Gastrocnemius medialis (tissue), 4 donors: ENCODE results near the gene IL5. TPM values are rescaled to one million over a fixed set of nuclear protein-coding genes. Genes with fewer than 3 reads are reported as not detected.

Experiments used
- ATAC-seq, 2 donors: fragments of 150-250 bp; one replicate each; pipeline ENCODE4 v1.9.1; 2016
- DNase-seq, 2 donors: peaks; one replicate each; pipeline ENCODE4 v3.0.0-alpha.2; 2019
- H3K27ac ChIP-seq, 4 donors: fragments of 200-600 bp; sonication (generic); 1 replicate in 1 of 4; 2 replicates in 3 of 4; pipeline ENCODE4 v1.5.1; 2016 to 2018; ENCODE audit warnings: mild to moderate bottlenecking in 2 of 4, moderate library complexity in 1 of 4
- H3K27me3 ChIP-seq, 3 donors: fragments of 200-600 bp; sonication (generic) in 2 of 3; 1 replicate in 1 of 3; 2 replicates in 2 of 3; pipeline versions ENCODE4 v1.5.1 to v1.6.0; 2016 to 2019; ENCODE audit warnings: mild to moderate bottlenecking in 1 of 3, moderate library complexity in 1 of 3
- H3K36me3 ChIP-seq, 2 donors: fragments of 200-600 bp; sonication (generic) in 1 of 2; one replicate each; pipeline ENCODE4 v1.5.1; 2017 to 2018
- H3K4me1 ChIP-seq, 2 donors: fragments of 200-600 bp; sonication (generic) in 1 of 2; one replicate each; pipeline ENCODE4 v1.5.1; 2016 to 2017; ENCODE audit warnings: mild to moderate bottlenecking in 2 of 2
- H3K4me3 ChIP-seq, 4 donors: fragments of 200-600 bp; sonication (generic) in 3 of 4; 1 replicate in 1 of 4; 2 replicates in 3 of 4; pipeline ENCODE4 v1.5.1; 2016 to 2019; ENCODE audit warnings: mild to moderate bottlenecking in 2 of 4
- H3K9me3 ChIP-seq, 3 donors: fragments of 200-600 bp; sonication (generic) in 2 of 3; 1 replicate in 1 of 3; 2 replicates in 2 of 3; pipeline ENCODE4 v1.5.1; 2016 to 2019
- POLR2A ChIP-seq, 2 donors: fragments of 450-650 bp; IDR thresholded peaks; one replicate each; pipeline ENCODE4 v1.6.1; 2017; ENCODE audit warnings: antibody characterized with exemption in 2 of 2, mild to moderate bottlenecking in 2 of 2, moderate library complexity in 2 of 2
- in situ Hi-C, 4 donors: fragments of 200-750 bp; cut with MboI; loops; one replicate each; pipeline versions ENCODE4 v1.15.0 to v1.8.0; 2017; ENCODE audit warnings: low sequenced_read_pairs in 4 of 4
- intact Hi-C: fragments of 100-400 bp; cut with DNase I; formaldehyde crosslinking; loops from one replicate; pipeline ENCODE4 v1.15.1; 2023; ENCODE audit warnings: low total_unique reads
- total RNA-seq, 4 donors: library from RNA; depleted of rRNA; stranded (reverse); fragments of >200 nt; gene quantifications; one replicate each; pipeline versions ENCODE4 v1.1.0 to v1.2.3, GENCODE V29; 2016
- TF ChIP-seq, protein P1 (sequence below), 5 experiments: fragments of 450-650 bp in 3 of 5; fragments of 200-600 bp in 2 of 5; sonication (generic) in 2 of 5; IDR thresholded peaks in 4 of 5; conservative IDR thresholded peaks in 1 of 5; 1 replicate in 4 of 5; 2 replicates in 1 of 5; pipeline ENCODE4 v1.5.1; 2016 to 2019; ENCODE audit warnings: antibody characterized with exemption in 5 of 5, mild to moderate bottlenecking in 3 of 5, moderate library complexity in 3 of 5

IL5 gene
- total RNA-seq, 4 donors from 2014 or later: not detected

DNA sequence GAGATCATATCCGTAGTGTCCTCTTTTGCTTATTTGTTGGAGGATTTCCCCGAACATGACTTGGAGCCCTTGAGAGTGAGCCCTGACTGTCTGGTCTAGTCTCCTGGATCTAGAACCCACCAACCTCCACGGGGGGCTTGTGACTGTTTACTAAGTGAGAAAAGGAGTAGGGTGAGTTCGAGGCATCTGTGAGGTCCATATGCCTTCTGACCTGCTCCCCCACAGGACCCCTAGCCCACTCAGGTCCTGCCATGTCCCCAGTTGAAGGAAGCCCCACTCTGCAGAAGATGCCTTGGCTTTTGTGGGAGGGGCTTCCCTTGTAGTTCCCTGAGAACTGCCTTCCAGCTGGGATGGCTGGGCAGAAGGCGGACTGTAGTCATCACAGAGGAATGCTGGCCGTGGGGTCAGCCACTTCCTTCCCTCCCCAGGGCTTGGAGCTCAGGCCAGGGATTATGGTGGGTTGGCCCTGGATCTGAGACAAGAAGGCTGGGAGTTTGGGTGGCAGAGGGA is 45.8 kb downstream of the IL5 start:
- H3K9me3 ChIP-seq: no peaks in the 10 kb centered on the region
- peaks cover 29 to 30% of the 10 kb centered on the region in 2 donors for H3K4me1 ChIP-seq
- H3K27ac ChIP-seq: peak overlapping the region; percentile 77 to 84 (median 81)
- intact Hi-C loops: loop anchor here (1.0 to 10.0 kb wide), 2 partner anchors 110 to 863 kb away; partner anchors contain the start of gene RAPGEF6
- DNase-seq: peak in 1 of 2 donors; percentile 53
- TF ChIP-seq, protein P1, sequence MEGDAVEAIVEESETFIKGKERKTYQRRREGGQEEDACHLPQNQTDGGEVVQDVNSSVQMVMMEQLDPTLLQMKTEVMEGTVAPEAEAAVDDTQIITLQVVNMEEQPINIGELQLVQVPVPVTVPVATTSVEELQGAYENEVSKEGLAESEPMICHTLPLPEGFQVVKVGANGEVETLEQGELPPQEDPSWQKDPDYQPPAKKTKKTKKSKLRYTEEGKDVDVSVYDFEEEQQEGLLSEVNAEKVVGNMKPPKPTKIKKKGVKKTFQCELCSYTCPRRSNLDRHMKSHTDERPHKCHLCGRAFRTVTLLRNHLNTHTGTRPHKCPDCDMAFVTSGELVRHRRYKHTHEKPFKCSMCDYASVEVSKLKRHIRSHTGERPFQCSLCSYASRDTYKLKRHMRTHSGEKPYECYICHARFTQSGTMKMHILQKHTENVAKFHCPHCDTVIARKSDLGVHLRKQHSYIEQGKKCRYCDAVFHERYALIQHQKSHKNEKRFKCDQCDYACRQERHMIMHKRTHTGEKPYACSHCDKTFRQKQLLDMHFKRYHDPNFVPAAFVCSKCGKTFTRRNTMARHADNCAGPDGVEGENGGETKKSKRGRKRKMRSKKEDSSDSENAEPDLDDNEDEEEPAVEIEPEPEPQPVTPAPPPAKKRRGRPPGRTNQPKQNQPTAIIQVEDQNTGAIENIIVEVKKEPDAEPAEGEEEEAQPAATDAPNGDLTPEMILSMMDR (IDR thresholded peaks at IDR 0.05 in 4 of 5, conservative IDR thresholded peaks at IDR 0.05 in 1 of 5): no peak
- TF ChIP-seq POLR2A (IDR thresholded peaks at IDR 0.05): no peak
- no peaks in the 10 kb centered on the region for H3K27me3 ChIP-seq
- peak; percentile 10 to 17 for ATAC-seq
- peak overlapping the region; percentile 60 to 74 (median 66) for H3K4me3 ChIP-seq
- H3K36me3 ChIP-seq: no peaks in the 10 kb centered on the region
- in situ Hi-C loops: loop anchor here in 2 of 4 donors (5.0 to 10.0 kb wide), 3 partner anchors 73 to 223 kb away; no protein-coding TSS in a partner anchor

DNA sequence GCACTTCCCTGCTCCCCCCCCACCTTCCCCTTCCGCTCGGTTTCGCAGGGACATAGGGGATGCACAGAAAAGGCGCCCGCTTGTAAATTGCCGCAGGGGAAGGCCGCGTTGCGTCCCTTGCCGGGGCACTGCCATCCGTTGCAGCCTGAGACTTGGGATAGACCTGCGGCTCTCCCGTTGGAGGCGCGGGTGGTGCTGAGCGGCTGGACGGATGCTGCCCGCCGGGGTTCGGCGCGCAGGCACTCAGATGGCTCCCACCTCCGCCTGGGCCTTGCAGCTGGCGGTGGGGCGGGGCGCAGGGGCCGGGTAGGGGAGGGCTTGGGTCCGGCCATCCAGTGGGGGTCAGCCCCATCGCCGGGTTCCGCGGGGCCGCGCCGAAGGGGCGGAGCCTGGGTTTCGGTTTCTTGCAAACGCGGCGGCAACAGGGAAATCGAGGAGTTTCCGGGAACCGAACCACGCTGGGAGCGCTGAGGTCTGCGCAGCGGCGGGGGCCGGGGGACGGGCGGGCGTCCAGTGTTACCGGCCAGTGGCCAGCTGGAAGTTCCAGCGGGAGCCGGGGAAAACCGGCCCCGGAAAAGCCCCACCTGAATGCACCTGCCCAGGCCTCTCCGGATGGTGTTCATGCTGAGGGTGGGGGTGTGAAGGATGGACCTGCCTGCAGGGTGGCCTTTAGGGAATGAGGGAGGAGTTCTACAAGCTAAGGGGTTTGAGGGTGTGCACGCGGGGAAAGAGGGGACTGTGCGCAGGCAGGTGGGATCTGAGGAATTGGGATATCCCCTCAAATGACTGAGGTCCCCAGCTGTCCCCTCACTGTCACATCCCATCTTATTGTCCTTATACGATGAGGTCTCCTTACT is 46.5 kb downstream of the IL5 start:
- peak in 1 of 2 donors; percentile 25 for TF ChIP-seq POLR2A (IDR thresholded peaks at IDR 0.05)
- TF ChIP-seq, protein P1 (IDR thresholded peaks at IDR 0.05 in 4 of 5, conservative IDR thresholded peaks at IDR 0.05 in 1 of 5): no peak
- H3K27ac ChIP-seq: peak overlapping the region; percentile 77 to 84 (median 81)
- H3K4me3 ChIP-seq: peak overlapping the region; percentile 60 to 74 (median 66)
- H3K36me3 ChIP-seq: no peaks in the 10 kb centered on the region
- intact Hi-C loops (loop anchor here (1.0 to 10.0 kb wide), 2 partner anchors 110 to 862 kb away; partner anchors contain the start of gene RAPGEF6), in situ Hi-C loops (loop anchor here in 2 of 4 donors (5.0 to 10.0 kb wide), 3 partner anchors 72 to 222 kb away; no protein-coding TSS in a partner anchor)
- H3K4me1 ChIP-seq: peaks cover 29 to 30% of the 10 kb centered on the region in 2 donors
- DNase-seq (peak; percentile 58 to 77), ATAC-seq (peak; percentile 8 to 18)
- no peaks in the 10 kb centered on the region for H3K27me3 ChIP-seq
- no peaks in the 10 kb centered on the region for H3K9me3 ChIP-seq

DNA sequence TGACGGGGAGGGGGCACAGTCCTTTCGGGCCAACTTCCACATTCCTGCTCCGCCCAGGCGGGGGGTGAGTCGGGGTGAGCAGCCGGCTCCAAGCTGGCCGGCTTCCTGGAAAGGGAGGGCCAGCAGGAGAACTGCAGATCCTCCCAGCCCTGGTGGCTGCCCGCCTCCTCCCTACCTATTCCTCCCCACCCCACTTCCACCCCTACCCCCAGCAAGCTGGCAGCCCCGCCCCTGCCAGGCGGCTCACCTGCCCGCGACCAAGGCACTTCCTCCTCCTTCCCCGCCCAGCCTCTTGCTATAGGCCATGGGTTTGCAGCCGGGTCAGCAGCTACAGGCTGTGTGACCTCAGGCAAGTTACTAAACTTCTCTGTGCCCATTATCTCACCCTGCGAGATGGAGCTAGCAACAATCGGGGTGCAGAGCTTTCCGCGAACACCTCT is 47.1 kb downstream of the IL5 start:
- Histone ChIP-seq H3K9me3 (no peaks in the 10 kb centered on the region), H3K36me3 (no peaks in the 10 kb centered on the region), H3K27me3 (no peaks in the 10 kb centered on the region), H3K4me3 (peak overlapping the region; percentile 60 to 74 (median 66)), H3K27ac (peak overlapping the region; percentile 77 to 84 (median 81)), H3K4me1 (peaks cover 33 to 35% of the 10 kb centered on the region in 2 donors)
- ATAC-seq (peak; percentile 39 to 46), DNase-seq (peak; percentile 45 to 69)
- intact Hi-C loops: loop anchor here (10.0 kb wide), 1 partner anchor 861 kb away; the partner anchor contains the start of gene RAPGEF6
- TF ChIP-seq, protein P1 (IDR thresholded peaks at IDR 0.05 in 4 of 5, conservative IDR thresholded peaks at IDR 0.05 in 1 of 5): no peak
- TF ChIP-seq POLR2A (IDR thresholded peaks at IDR 0.05): no peak
- in situ Hi-C loops: loop anchor here in 2 of 4 donors (5.0 to 10.0 kb wide), 3 partner anchors 71 to 221 kb away; no protein-coding TSS in a partner anchor

DNA sequence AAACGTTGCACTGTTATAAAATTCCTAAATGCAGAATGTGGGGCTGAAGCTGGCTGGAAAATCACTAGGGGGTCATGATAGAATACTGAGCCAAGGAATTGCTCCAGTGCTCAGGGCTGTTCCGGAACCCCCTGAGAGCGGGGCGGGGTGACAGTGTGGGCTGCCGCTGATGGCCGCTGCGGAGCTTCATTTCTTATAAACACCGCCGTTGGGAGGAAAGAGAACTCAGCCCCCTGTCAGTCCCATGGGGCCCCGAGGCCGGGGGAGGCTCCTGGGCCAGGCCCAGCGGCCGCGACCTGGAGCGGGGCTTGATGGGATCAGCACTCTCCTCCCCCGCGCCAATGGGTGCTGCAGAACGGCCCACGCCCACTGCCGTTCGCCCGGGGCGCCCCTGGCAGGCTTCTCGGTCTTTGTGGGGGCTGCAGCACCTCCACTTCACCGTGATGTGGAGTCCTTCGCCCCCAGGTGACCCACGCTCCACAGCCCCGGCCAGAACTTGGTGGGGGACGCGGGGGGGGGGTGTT is 47.6 kb downstream of the IL5 start:
- DNase-seq (peak; percentile 57 to 69), ATAC-seq (peak; percentile 28 to 36)
- H3K36me3 ChIP-seq: no peaks in the 10 kb centered on the region
- TF ChIP-seq, protein P1 (IDR thresholded peaks at IDR 0.05 in 4 of 5, conservative IDR thresholded peaks at IDR 0.05 in 1 of 5): no peak
- TF ChIP-seq POLR2A (IDR thresholded peaks at IDR 0.05): no peak
- peaks cover 31 to 37% of the 10 kb centered on the region in 2 donors for H3K4me1 ChIP-seq
- H3K27me3 ChIP-seq: no peaks in the 10 kb centered on the region
- peak overlapping the region; percentile 77 to 84 (median 81) for H3K27ac ChIP-seq
- H3K9me3 ChIP-seq: no peaks in the 10 kb centered on the region
- intact Hi-C loops: loop anchor here (10.0 kb wide), 1 partner anchor 861 kb away; the partner anchor contains the start of gene RAPGEF6
- peak overlapping the region; percentile 60 to 74 (median 66) for H3K4me3 ChIP-seq
- in situ Hi-C loops: loop anchor here in 2 of 4 donors (5.0 to 10.0 kb wide), 3 partner anchors 71 to 221 kb away; no protein-coding TSS in a partner anchor
